PC-3 (cell line): ENCODE measurements around the gene CTSF. TPM values are rescaled to one million over a fixed set of nuclear protein-coding genes. Genes with fewer than 3 reads are reported as not detected.

ENCODE experiments used
- ATAC-seq: fragments of 200-7000 bp; cut with Tn5 transposase; 2 replicates; pipeline ENCODE4 v1.9.1; 2020; ENCODE audit warnings: mild to moderate bottlenecking, moderate library complexity
- BruUV-seq: library from RNA; stranded (reverse); fragments of 400-500 nt; replicated peaks from 2 replicates; lab custom pipeline; 2021; lab: Mats Ljungman, UMichigan
- CTCF ChIA-PET: fragments of 300-600 bp; sonication (Branson Sonifier 250); formaldehyde crosslinking; loops from one replicate; lab custom pipeline; 2022; ENCODE audit warnings: antibody characterized with exemption; lab: Charles Lee
- POLR2A ChIA-PET: fragments of 300-600 bp; sonication (Branson Sonifier 250); formaldehyde crosslinking; loops from one replicate; lab custom pipeline; 2022; ENCODE audit warnings: antibody characterized with exemption; ENCODE audit not compliant: unreplicated experiment; lab: Charles Lee
- DNase-seq: peaks from one replicate; pipeline ENCODE4 v3.0.0-alpha.2; 2015
- H2AFZ ChIP-seq: fragments of 300-600 bp; sonication (generic); 2 replicates; pipeline ENCODE4 v1.6.0; 2016; ENCODE audit warnings: antibody characterized with exemption, low read length
- H3F3A ChIP-seq: fragments of 300-600 bp; sonication (generic); one replicate; pipeline ENCODE4 v1.6.0; 2017; ENCODE audit warnings: antibody characterized with exemption, low read length, control low read depth, mild to moderate bottlenecking; ENCODE audit not compliant: unreplicated experiment
- H3K27ac ChIP-seq: fragments of 300-600 bp; sonication (generic); 2 replicates; pipeline ENCODE4 v1.5.1; 2016; ENCODE audit warnings: mild to moderate bottlenecking, low read length
- H3K27me3 ChIP-seq: fragments of 300-600 bp; sonication (generic); 2 replicates; pipeline ENCODE4 v1.6.1; 2016; ENCODE audit warnings: low read length, mixed read lengths
- H3K36me3 ChIP-seq: fragments of 300-600 bp; sonication (generic); 2 replicates; pipeline ENCODE4 v1.6.1; 2016; ENCODE audit warnings: low read depth, mixed run types, low read length, mixed read lengths
- H3K4me1 ChIP-seq: fragments of 300-600 bp; sonication (generic); 2 replicates; pipeline ENCODE4 v1.5.1; 2016; ENCODE audit warnings: low read length; ENCODE audit not compliant: insufficient read depth
- H3K4me2 ChIP-seq: fragments of 300-600 bp; sonication (generic); 2 replicates; pipeline ENCODE4 v1.6.0; 2016; ENCODE audit warnings: low read length
- H3K4me3 ChIP-seq: fragments of 300-600 bp; sonication (generic); 2 replicates; pipeline ENCODE4 v1.5.1; 2016; ENCODE audit warnings: mild to moderate bottlenecking, low read length, mixed read lengths
- H3K79me2 ChIP-seq: fragments of 300-600 bp; sonication (generic); 2 replicates; pipeline ENCODE4 v1.6.1; 2017; ENCODE audit warnings: low read length, mixed read lengths
- H3K9ac ChIP-seq: fragments of 300-600 bp; sonication (generic); 2 replicates; pipeline ENCODE4 v1.6.0; 2016; ENCODE audit warnings: mild to moderate bottlenecking, low read length
- H3K9me2 ChIP-seq: fragments of 300-600 bp; sonication (generic); replicated peaks from 2 replicates; pipeline ENCODE4 v1.6.1; 2016; ENCODE audit warnings: mixed run types, low read length, mixed read lengths
- H3K9me3 ChIP-seq: fragments of 300-600 bp; sonication (generic); 2 replicates; pipeline ENCODE4 v1.6.1; 2016; ENCODE audit warnings: low read length, mixed read lengths
- H4K20me1 ChIP-seq: fragments of 300-600 bp; sonication (generic); 2 replicates; pipeline ENCODE4 v1.6.1; 2016; ENCODE audit warnings: low read length, mixed read lengths
- CTCF ChIP-seq: fragments of 300-600 bp; sonication (generic); conservative IDR thresholded peaks from 2 replicates; pipeline ENCODE4 v1.5.1; 2017; ENCODE audit warnings: antibody characterized with exemption, low read depth, mild to moderate bottlenecking, low read length
- EZH2 ChIP-seq: fragments of 300-600 bp; sonication (generic); IDR thresholded peaks from one replicate; pipeline ENCODE4 v1.6.1; 2017; ENCODE audit warnings: antibody characterized with exemption, mild to moderate bottlenecking, low read length; ENCODE audit not compliant: unreplicated experiment
- EZH2phosphoT487 ChIP-seq: fragments of 300-600 bp; sonication (generic); IDR thresholded peaks from 2 replicates; pipeline ENCODE4 v1.6.1; 2018; ENCODE audit warnings: mild to moderate bottlenecking, antibody characterized with exemption, low read length, borderline replicate concordance
- intact Hi-C: fragments of 100-400 bp; cut with micrococcal nuclease; formaldehyde crosslinking; loops from 2 replicates; pipeline ENCODE4 v1.9.0; 2023
- total RNA-seq: library from RNA; depleted of rRNA; stranded (reverse); fragments of >200 nt; gene quantifications from 2 replicates; pipeline ENCODE4 v1.2.3, GENCODE V29; 2014

CTSF gene
- total RNA-seq, 1 experiment from 2014 or later, result 9.4 TPM

GRCh38 chr11:66566221-66566620 is 2.2 kb downstream of the CTSF start:
- Histone ChIP-seq H3K4me2 (no peak overlapping the region), H3K9me2 (no peaks in the 10 kb centered on the region), H3K4me1 (peaks cover 6% of the 10 kb centered on the region; the same call in 1 of the 2 replicates), H3K27me3 (no peaks in the 10 kb centered on the region), H3K79me2 (no peaks in the 10 kb centered on the region), H3K9ac (no peak overlapping the region), H4K20me1 (no peaks in the 10 kb centered on the region), H3K9me3 (no peaks in the 10 kb centered on the region), H3K36me3 (no peaks in the 10 kb centered on the region), H3K4me3 (no peak overlapping the region), H3F3A (no peaks in the 10 kb centered on the region), H2AFZ (no peak overlapping the region), H3K27ac (no peak overlapping the region)
- DNase-seq (no peak), ATAC-seq (no peak)
- no TSS peak for BruUV-seq
- TF ChIP-seq EZH2 (no peak), EZH2phosphoT487 (no peak), CTCF (no peak)
- intact Hi-C loops, result no loop called here
- CTCF ChIA-PET, result no interaction called here
- POLR2A ChIA-PET, result no interaction called here

GRCh38 chr11:66564984-66565383 is 3.4 kb downstream of the CTSF start:
- H3K79me2 ChIP-seq, result no peaks in the 10 kb centered on the region
- H3K27ac ChIP-seq, result no peak overlapping the region
- peaks cover 6% of the 10 kb centered on the region; the same call in 1 of the 2 replicates for H3K4me1 ChIP-seq
- H2AFZ ChIP-seq, result no peak overlapping the region
- no TSS peak for BruUV-seq
- no peak overlapping the region for H3K4me3 ChIP-seq
- no peak for TF ChIP-seq EZH2
- H3F3A ChIP-seq, result no peaks in the 10 kb centered on the region
- H3K9me2 ChIP-seq, result no peaks in the 10 kb centered on the region
- no peaks in the 10 kb centered on the region for H3K27me3 ChIP-seq
- H3K4me2 ChIP-seq, result no peak overlapping the region
- DNase-seq (no peak), ATAC-seq (no peak)
- H3K9ac ChIP-seq, result no peak overlapping the region
- no peaks in the 10 kb centered on the region for H4K20me1 ChIP-seq
- no peaks in the 10 kb centered on the region for H3K9me3 ChIP-seq
- H3K36me3 ChIP-seq, result no peaks in the 10 kb centered on the region
- POLR2A ChIA-PET, result no interaction called here
- CTCF ChIA-PET, result no interaction called here
- intact Hi-C loops, result no loop called here

- H3K9me3 ChIP-seq, result no peaks in the 10 kb centered on the region
- H3K36me3 ChIP-seq, result no peaks in the 10 kb centered on the region
- H3K27ac ChIP-seq, result no peak overlapping the region
- TF ChIP-seq CTCF (no peak), EZH2phosphoT487 (no peak), EZH2 (no peak)
- no peak overlapping the region for H3K4me2 ChIP-seq
- no peaks in the 10 kb centered on the region for H3F3A ChIP-seq
- peaks cover 6% of the 10 kb centered on the region; the same call in 1 of the 2 replicates for H3K4me1 ChIP-seq
- no peaks in the 10 kb centered on the region for H4K20me1 ChIP-seq
- H3K27me3 ChIP-seq, result no peaks in the 10 kb centered on the region
- H3K9me2 ChIP-seq, result no peaks in the 10 kb centered on the region
- no peaks in the 10 kb centered on the region for H3K79me2 ChIP-seq
- ATAC-seq (no peak), DNase-seq (no peak)
- H2AFZ ChIP-seq, result no peak overlapping the region
- intact Hi-C loops, result no loop called here
- ChIA-PET CTCF (no interaction called here), POLR2A (no interaction called here)
- no peak overlapping the region for H3K4me3 ChIP-seq
- no TSS peak for BruUV-seq
- H3K9ac ChIP-seq, result no peak overlapping the region
Measured at GRCh38 chr11:66564538-66564937, 3.9 kb downstream of the CTSF start.
